Superior temporal gyrus (tissue), 1 donor: ENCODE data around the gene LAMA2.
A peak's percentile ranks its signal among the peaks of the same experiment; 100 is the strongest.

ENCODE experiments used
- DNase-seq: peaks from one replicate; pipeline ENCODE4 v3.0.0-alpha.2; 2016; ENCODE audit errors: extremely low spot score

Gene LAMA2

DNA sequence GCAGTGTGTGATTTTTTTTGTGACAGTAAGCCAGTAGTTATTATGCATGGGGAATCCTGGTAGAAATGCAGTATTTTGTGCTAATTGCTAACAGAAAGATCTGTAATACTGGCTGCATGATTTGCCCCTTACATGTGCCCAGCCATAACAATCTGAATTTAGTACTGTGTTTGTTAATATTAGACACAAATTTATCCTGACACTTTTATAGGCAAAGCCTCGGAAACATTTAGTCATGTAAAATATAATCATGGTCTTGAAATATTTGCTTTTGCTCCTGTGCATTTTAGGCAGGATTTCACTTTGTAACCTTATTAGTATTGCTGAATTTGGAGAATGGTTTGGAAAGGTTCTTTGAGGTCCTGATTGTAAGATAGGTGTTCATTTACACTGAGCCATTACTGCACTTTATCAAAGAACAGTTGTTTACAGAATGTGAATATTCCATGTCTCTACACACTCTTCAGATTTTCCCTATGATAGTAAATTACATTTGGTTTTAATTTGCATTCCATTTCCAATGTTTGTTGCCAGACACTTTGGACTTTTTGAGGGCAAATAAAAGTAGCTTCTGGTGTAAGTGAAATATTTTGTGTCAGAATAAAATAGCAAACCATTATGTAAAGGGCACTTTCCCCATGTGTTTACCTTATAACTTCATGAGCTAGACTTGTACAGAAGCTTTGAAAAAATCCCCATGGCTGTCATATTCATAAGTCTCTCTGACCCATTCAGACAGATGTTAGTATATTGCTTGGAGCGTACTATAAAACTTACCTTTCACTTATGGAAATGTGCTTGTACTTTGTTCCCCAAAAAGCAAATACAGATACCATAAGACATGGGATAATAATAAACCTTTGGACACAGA, 477.1 kb downstream of the LAMA2 start:
- DNase-seq, result no peak

DNA sequence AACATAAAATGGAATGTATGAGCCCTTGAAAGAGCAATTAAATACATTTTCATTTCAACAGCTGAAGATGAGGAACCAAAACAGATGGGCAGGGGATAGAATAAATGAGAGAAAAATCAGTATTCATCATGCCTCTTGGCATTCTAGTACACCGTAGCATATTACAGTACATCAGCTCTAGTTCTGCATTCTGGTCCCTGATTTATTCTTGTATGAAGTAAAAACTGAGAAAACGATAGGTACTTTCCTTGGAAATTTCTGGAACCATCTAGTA, 477.7 kb downstream of the LAMA2 start:
- no peak for DNase-seq

DNA sequence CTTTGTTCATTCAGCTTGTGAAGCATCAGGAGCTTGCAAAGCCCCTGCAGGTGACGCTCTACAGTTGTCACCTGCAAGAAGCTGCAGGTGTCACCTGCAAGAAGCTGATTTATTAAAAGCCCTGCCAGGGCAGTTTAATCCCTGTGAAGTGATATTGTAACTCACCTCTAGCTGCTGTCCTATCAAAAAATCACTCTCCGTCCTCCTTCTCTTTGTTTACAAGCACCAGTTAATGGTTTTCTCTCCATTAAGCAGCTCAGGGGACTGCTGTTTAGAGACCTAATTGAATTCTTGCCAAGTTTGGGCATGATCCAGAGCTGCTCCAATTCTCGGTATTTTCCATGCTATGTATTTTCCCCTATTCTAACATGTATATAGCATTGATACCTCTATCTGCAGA, 481.1 kb downstream of the LAMA2 start:
- no peak for DNase-seq

DNA sequence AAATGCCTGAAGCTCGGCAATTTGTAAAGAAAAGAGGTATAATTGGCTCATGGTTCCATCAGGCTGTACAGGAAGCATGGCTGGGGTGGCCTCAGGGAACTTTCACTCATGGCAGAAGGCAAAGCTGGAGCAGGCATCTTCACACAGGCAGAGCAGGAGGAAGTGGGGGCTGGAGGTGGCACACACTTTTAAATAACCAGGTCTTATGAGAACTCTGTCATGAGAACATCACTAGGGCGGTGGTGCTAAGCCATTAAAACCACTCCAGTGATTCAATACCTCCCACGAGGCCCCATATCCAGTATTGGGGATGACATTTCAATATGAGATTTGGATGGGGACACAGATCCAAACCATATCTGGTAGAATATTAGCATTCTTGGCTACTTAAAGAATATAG, 481.8 kb downstream of the LAMA2 start:
- no peak for DNase-seq

DNA sequence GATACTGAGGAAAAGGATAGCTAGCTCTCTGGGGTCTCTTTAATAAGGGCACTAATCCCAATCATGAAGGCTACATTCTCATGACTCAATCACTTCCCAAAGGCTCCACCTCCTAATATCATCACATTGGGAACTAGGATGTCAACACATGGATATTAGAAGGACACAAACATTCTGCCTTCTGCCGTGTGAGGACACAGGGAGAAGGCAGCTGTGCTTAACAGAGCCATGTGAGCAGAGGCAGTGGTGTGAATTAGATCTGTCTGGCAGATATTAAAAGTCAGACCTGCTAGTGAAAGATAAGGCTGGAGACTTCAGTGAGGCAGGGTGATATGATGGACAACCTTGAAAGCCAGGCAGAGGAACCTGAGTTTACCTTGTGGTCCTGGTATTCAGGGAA, 485.1 kb downstream of the LAMA2 start:
- no peak for DNase-seq

DNA sequence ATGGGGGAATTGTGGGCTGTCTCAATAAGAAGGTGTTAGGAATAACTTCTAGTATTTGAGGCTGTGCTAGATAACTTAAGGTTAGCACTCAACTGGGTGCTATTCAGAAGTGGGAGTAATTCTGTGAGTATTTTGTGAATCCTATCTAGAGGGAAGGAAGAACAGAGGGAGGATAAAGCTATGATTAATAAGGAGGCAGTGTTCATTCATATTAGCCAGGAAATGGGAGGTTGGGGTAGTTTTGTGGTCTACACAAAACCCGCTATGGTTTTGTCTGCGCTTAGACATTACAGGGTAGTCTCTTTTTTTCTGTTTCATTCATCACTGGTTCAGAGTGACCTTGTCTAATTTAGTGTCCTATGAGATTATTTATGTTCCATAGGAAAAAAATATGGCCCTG, 486.0 kb downstream of the LAMA2 start:
- DNase-seq, result no peak

DNA sequence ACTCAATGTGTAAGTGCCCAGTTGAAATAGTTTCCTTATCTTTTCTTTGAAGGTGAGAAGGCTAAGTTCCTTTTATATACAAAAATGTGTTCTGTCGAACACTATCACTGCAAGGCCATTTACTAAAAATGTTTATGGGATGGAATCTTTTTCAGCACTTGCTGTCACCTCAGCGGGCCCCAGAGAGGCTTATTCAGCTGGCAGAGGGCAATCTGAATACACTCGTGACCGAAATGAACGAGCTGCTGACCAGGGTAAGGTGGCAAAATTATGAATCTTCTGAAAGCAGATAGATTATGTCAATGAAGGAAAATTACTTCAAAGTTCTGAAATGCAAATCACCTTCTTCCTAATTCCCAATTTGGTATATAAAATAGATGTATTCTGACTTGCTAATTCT, 486.8 kb downstream of the LAMA2 start:
- no peak for DNase-seq

DNA sequence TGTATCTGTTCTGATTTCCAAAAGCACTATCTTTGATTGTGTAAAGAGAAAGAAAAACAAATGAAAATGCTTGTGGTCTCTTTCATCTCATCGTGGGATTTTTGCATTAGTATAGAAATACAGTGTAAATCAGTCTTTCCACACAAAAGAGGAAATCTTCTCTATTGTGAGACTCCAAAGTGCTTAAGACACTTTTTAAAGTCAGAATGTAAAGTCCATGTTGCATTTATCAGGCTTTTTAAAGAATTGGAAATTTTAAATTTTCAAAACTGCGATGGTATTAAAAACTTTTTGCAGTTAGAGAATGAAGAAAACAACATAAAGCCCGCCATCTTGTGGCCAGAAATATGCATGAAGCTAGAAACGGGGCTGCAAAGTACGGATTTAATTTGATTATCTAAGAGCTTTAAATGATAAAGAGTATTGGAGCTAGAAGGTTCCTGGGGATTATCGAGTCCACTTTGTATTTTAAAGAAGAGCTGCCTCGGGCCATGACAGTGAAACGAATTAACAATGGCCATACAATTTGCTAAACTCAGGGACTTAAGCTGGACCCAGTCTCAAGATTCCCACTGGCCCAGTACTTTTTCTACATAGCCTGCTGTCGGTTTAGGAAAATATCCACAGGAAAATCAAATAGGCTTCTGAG, 487.5 kb downstream of the LAMA2 start:
- DNase-seq, result peak; percentile 92

DNA sequence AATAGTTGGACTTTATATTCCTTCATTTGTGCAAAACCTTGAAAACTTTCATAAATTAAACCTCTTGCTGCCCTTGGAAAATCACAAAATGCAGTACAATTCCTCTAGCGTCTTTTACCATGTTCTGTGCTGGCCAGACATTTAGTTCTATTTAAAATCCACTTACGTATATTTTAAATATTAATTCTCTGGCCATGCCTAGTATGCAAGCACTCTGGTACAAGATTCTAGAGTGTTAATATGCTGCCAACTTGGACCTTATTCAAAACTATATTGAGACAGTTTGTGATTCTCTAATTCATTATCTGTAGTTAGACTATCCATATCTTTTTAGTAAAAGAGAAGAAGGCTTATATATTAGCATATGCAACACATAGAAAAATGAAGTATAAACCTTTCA, 498.9 kb downstream of the LAMA2 start:
- DNase-seq, result no peak

DNA sequence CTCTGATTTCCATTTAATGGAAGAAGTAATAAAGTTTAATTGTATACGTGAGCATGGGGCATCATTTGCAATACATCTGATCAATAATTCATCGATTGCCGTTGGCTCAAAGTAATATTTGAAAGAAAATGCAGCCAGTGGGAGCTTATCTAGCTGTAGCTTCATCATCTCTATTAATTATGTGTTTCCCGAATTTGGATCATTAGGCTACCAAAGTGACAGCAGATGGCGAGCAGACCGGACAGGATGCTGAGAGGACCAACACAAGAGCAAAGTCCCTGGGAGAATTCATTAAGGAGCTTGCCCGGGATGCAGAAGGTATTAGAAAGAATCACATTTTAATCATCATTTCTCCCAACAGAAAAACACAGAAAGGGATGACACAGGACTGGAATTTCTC, 500.0 kb downstream of the LAMA2 start:
- DNase-seq, result no peak

DNA sequence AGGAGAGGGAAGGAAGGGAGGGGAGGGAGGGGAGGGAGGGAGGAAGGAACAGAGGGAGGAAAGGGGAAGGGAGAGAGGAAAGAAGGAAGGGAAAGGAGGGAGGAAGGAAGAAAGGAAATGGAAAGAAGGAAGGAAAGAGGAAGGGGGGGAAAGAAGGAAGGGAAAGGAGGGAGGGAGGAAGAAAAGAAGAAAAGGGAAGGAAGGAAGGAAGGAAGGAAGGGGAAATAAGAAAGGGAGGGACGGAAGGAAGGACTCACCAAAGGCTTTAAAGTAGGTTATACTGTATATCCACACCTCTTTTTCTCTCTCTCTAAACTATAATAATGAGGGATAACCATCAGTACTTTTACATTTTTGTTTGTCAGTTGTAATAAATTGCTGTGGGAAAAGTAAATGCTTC, 502.2 kb downstream of the LAMA2 start:
- DNase-seq, result no peak

DNA sequence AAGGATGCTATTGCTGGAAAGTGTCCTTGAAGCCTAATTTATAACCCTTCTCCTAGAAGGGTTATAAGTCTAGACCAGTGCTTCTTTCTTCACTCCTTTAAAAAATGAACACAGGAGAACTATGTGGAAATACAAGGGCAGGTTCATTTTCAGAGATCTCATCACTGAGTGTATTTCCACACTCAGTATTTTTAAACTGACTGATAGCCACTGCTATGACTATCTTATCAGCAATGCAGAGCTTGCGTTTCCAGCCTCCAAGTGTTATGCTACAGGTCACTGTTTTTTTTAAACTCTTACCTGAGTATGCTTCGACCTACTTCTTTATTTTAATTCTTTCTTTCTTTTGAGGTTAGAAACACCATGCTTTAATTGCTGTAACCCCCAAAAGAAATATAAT, 508.0 kb downstream of the LAMA2 start:
- no peak for DNase-seq

DNA sequence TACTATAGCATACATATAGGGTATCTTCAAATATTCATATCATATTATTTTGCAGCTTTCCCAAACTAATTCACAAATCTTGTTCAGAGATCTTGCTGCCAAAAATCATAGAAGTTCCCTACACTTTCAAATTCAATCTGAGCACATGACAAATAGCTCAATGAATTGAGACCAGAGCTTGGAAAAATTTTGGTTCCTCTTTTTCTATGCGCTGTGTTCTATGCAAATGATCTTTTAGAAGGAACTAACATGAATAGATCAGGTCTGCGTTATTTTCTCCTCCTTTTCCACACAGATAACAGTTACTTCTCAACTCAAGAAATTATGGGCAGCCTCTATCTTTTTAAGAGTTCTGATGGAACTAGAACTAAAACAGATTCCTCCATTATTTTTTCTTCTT, 510.7 kb downstream of the LAMA2 start:
- no peak for DNase-seq

DNA sequence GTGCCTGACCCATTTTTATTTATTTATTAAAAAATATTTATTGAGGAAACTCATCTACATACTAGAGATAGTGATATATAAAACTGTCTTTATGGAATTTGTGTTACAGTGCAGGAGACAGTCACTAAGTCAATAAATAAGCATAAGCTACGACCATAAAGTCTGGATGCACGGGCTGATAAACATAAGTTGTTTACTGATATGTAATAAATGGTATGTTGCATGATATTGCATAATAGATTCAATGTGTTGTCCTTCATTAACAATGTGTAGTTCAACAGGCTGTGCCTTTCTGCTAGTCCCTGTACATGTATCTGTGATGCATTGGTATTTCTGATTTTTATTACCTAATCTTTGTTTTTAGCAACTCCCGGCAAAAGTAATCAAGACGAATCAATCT, 515.8 kb downstream of the LAMA2 start:
- DNase-seq, result no peak

DNA sequence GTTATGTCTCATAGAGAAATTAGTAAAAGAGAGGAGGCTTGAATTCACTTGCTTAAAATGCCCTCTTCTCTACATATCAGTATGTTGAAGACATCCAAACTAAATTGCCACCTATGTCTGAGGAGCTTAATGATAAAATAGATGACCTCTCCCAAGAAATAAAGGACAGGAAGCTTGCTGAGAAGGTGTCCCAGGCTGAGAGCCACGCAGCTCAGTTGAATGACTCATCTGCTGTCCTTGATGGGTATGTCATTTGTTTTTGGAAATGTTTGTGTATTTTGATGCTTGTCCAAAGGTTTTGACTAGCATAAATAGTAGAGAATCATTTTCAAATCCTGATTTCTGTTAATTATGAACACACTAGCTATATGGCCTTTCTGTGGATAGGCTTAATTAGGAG, 519.3 kb downstream of the LAMA2 start:
- DNase-seq, result no peak

DNA sequence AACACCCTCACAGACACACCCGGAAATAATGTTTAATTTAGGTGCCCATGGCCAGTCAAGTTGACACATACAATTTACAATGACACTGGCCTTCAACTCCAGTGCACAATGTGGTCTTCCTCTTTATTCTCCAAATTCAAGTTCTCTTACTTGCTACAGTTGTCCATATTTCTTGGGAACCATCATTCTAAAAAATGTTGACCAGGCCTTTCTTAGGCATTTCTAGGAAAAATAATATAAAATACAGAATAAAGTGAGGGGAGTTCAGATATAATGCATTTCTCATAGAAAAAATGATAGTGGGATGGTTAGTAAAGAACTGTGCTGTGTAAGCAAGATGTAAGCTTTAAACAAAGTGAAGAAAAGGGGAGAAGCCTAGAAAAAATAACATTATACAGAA, 528.2 kb downstream of the LAMA2 start:
- DNase-seq, result no peak

DNA sequence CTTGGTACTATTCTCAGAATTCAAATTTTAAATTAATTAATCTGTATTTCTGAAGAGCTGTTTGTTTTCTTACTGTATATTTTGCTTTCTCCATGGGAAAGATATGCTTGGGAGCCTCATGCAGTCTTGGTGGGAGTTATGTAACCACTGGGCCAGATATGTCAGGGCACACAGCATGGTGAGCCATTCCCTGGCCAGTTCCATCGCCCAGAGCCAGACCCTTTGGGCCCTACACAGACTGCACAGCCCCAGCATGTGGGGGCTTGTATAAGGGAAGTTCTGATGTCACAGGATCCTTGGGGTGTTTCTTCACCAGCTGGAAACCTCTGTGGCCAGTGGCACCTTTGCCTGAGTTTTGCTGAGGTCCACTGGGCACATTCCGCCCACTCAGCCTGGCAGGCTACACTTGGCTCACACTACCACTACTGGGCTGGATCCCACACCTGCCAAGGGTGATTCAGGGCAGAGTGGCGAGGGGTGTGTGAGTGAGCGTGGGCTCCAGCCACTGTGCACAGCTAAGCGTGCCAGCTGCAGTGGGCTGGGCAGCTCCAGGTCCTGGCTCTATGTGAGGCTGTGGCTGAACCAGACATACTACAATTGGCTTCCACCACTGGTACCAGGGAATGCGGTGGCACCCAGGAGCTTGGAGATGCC, 533.5 kb downstream of the LAMA2 start:
- DNase-seq, result no peak

DNA sequence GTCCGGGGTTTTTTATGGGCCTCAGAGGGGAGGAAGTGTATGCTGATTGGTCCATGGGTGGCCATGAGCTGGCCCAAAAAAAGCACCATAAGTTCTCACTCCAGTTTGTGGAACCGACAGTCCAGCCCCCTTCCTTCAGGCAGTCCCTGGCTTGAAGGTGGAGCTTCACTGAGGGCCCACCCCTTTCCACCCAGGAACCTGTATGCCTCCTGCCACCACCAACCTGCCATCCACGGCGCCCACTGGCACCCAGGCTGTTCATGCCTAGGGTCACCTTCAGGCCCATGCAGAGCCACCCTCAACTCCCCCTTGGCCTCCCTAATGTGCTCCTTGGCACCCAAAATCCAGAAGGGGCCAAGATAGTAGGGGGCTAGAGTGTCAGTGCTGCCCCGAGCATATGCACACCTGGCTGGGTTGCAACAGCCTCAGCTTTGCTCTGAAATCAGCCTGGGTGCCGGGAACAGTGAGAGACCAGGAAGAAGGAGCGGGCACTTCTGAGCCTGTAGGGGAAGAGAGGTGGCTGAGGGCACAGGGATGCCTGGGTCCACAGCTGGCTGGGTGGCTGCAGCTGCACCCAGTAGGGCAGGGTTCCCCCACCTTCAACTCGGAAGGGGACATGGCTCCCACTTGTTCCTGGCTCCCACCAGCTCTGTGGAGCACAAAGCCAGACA, 534.6 kb downstream of the LAMA2 start:
- no peak for DNase-seq

DNA sequence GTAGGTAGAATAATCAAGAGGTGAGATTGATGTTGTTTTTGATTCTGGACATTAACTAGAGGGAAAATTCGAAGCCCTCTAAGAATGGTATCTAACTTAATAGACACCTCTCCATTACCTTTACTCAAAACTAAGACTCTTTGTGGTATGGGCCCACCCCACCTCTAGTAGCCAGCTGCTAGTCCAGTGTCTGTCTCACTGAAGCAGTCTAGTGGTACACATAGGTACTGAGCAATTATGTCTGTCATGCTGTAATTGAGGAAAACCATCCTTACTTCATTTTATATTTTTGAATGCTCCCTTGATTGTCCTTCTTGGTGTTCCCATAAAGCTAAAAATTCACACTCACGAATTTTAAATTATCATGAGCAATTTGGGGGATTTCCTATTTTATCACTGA, 536.4 kb downstream of the LAMA2 start:
- DNase-seq, result no peak

DNA sequence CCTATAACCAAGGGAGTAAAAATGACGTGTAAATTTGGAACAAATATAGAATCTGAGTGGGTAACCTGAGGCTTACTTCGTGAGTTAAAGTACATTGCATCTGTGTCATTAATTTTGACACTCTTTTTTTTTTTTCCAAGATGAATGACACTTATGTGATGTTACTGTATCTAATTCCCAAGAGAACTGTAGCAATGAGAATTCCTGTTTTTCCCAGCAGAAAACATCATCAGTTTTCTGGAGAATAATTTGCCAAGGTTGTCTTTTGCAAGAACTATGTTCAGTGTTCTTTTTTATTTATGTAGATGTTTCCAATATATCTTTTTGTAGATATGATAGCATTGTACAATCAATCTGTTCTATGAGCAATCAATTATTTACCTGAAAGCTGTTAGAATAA, 543.4 kb downstream of the LAMA2 start:
- no peak for DNase-seq

DNA sequence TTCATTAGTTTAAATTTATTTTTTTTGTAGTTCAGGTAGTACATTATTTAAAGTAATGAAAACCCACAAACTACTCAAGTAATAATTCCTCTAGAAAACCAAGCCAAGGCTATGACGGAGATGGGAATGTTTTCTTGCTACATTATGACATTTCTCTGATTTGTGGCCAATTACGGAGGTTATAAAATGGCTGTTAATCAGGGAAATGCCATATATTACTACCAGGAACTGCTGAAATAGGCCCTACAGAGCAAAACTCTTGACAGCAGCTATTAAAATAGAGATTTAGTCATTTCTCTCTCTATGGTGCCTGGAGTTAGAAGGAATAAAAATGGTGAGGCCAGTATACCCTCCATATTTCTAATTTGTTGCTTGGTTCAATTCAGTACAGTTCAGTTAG, 547.0 kb downstream of the LAMA2 start:
- DNase-seq, result no peak

DNA sequence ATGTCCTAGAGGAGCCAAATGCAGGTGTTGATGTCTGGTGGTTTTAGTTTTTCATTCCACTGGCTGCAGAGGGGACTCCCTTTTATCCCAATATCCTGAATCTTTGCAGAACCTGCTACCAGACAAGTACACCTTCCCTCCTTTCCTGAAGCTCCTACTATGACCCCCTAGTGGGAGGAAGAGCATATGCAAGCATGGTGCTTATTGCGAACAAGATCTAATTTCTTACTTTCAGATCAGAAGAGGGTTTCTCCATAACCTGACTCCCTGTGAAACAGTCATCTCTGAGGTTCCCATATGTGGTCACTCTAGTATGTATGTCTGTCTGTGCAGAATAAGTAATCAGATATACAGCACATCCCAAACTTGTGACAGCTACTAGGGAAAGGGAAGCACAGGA, 549.8 kb downstream of the LAMA2 start:
- DNase-seq, result no peak

DNA sequence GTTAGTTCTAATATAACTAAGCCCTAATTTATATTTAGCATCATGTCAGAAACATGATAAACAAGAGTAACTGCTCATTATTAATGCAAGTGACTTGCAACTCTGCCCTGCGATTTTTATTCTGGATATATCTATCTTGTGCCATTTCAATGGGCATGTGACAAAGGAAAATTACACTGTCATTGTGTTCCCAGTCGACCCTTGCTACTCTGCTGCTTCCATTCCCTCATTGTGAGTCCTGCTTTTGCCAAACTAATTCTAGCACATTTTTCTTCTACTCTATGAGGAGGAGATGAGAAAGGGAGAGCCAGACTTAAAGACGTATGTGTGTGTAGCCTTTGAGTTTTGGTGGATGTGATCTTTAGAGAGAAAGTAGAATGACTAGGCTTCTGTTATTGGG, 551.2 kb downstream of the LAMA2 start:
- no peak for DNase-seq
